ENCODE data around the gene SCPEP1.
"Not testable (repeated sequence)": the region's sequence is repeated elsewhere in the genome, so short reads cannot be mapped to it uniquely, and the experiment has no call there.

SCPEP1 gene

DNA sequence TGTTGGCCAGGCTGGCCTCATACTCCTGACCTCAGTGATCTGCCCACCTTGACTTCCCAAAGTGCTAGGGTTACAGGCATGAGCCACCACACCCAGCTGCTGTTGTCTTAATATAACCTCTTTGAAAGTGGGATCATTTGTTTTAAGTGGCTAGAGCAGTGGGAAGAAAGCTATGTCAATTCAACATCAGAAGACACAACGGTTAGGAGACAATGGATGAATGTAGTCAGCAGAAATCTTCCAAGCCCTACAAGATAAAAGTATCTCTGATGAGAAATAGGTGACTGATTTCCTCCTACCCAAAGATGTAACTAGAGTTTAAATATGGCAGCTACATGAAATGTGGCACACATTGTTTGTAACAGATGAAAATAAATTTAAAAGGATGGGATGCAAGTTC is 44.1 kb upstream of the SCPEP1 start:
- H3K36me3 ChIP-seq (ENCODE audit: control insufficient read depth, insufficient read depth, low read length): peaks cover 5% of the 10 kb centered on the region
- H3K4me3 ChIP-seq (replicated peaks; ENCODE audit: low read depth, low read length): no peak overlapping the region
- no peaks in the 10 kb centered on the region for H3K27me3 ChIP-seq (replicated peaks; ENCODE audit: control insufficient read depth, insufficient read depth, low read length)
- no peak for DNase-seq (ENCODE audit: extremely low read depth, insufficient read length)
- TF ChIP-seq, protein P1, sequence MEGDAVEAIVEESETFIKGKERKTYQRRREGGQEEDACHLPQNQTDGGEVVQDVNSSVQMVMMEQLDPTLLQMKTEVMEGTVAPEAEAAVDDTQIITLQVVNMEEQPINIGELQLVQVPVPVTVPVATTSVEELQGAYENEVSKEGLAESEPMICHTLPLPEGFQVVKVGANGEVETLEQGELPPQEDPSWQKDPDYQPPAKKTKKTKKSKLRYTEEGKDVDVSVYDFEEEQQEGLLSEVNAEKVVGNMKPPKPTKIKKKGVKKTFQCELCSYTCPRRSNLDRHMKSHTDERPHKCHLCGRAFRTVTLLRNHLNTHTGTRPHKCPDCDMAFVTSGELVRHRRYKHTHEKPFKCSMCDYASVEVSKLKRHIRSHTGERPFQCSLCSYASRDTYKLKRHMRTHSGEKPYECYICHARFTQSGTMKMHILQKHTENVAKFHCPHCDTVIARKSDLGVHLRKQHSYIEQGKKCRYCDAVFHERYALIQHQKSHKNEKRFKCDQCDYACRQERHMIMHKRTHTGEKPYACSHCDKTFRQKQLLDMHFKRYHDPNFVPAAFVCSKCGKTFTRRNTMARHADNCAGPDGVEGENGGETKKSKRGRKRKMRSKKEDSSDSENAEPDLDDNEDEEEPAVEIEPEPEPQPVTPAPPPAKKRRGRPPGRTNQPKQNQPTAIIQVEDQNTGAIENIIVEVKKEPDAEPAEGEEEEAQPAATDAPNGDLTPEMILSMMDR (IDR thresholded peaks at IDR 0.05; ENCODE audit: insufficient read depth, low read length, poor library complexity, severe bottlenecking): no peak

DNA sequence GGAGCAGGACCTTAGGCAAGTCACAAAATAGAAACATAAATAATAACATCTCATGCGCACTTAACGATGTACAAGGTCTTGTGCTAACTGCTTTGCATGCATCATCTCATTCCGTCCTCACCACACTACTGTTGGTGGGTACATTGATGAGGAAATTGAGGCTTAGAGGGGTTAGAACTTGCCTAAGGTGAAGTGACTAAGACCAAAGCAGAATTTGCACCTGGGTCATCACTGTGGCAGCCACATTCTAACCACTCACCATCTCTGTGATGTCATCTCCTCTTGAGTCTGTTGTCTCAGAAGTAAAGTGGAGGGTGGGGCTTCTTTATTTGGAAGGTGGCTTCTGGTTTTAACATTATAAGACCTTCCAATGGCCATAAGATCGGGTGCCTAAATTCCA is 43.7 kb upstream of the SCPEP1 start:
- H3K4me3 ChIP-seq (replicated peaks; ENCODE audit: low read depth, low read length): no peak overlapping the region
- TF ChIP-seq, protein P1 (IDR thresholded peaks at IDR 0.05; ENCODE audit: insufficient read depth, low read length, poor library complexity, severe bottlenecking): no peak
- H3K36me3 ChIP-seq (ENCODE audit: control insufficient read depth, insufficient read depth, low read length): peaks cover 5% of the 10 kb centered on the region
- no peaks in the 10 kb centered on the region for H3K27me3 ChIP-seq (replicated peaks; ENCODE audit: control insufficient read depth, insufficient read depth, low read length)
- DNase-seq (ENCODE audit: extremely low read depth, insufficient read length): no peak

DNA sequence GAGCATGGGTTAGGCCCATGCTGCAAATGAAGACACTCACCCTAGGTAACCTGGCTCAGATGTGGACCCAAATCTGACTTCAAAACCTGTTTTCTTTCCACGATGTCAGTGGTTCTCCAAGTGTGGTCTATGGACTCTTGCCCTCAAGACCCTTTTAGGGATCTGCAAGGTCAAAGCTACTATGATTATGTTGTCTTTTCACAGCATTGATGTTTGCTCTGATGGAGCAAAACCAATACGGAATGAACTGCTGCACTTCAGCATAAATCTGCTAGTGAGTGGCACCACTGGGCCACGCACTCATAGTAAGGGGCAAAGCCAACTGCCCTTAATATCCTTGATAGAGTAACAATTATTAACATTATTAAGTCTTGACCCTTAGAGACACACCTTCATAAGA is 42.5 kb upstream of the SCPEP1 start:
- H3K36me3 ChIP-seq (ENCODE audit: control insufficient read depth, insufficient read depth, low read length): peaks cover 5% of the 10 kb centered on the region

DNA sequence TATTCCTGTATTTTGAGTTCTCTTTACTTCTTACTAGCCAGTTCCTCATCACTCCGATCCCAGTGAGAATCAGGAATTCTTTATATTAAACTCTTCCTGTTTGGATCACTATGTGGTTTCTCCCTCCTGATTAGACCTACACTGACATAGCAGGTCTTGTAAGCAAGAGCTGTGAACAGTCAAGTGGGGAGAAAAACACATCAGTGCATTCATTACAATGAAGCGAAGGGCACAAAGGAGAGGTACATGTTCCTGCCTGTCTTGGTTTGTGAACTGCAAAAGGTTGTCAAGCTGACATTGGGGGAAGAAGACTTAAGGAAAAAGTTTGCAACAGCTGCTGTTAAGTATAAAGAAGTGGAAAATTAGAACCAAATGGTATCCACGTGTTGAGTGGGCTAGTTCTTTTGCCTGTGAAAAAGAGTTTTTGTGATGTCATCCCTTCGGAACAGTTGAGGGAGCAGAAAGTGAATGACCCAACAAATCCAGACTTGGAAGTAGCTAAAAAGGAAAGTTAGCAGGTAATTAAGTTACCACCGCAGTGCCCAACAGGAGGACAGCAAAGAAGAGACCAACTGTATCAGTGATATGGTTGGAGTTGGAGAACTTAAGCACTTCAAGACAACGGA is 41.1 kb upstream of the SCPEP1 start:
- Histone ChIP-seq H3K27me3 (replicated peaks; ENCODE audit: control insufficient read depth, insufficient read depth, low read length) (no peaks in the 10 kb centered on the region), H3K4me3 (replicated peaks; ENCODE audit: low read depth, low read length) (no peak overlapping the region), H3K36me3 (ENCODE audit: control insufficient read depth, insufficient read depth, low read length) (peaks cover 11% of the 10 kb centered on the region)
- TF ChIP-seq, protein P1 (IDR thresholded peaks at IDR 0.05; ENCODE audit: insufficient read depth, low read length, poor library complexity, severe bottlenecking): no peak
- no peak for DNase-seq (ENCODE audit: extremely low read depth, insufficient read length)

More for the DNA sequence above, 42.5 kb upstream of the SCPEP1 start:
- DNase-seq (ENCODE audit: extremely low read depth, insufficient read length): no peak
- TF ChIP-seq, protein P1 (IDR thresholded peaks at IDR 0.05; ENCODE audit: insufficient read depth, low read length, poor library complexity, severe bottlenecking): no peak
- Histone ChIP-seq H3K4me3 (replicated peaks; ENCODE audit: low read depth, low read length) (no peak overlapping the region), H3K27me3 (replicated peaks; ENCODE audit: control insufficient read depth, insufficient read depth, low read length) (no peaks in the 10 kb centered on the region)

DNA sequence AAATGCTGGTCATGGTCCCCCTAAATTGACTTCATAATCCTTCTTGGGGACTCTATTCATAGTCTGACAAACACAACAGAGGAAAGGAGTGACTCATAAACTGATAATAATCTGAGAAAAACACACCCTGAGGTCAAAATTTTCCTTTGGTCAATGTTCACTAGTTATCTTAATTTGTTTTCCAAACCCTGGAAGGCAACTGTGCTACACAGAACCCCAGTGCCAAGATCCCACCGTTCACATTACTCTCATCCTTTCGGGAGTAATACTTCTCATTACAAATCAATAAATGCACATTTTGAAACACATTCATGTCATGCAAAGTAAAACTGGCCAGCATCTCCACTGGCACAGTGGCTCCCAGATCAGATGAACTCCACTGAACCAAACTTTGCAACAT is 40.2 kb upstream of the SCPEP1 start:
- Histone ChIP-seq H3K36me3 (ENCODE audit: control insufficient read depth, insufficient read depth, low read length) (peaks cover 11% of the 10 kb centered on the region), H3K4me3 (replicated peaks; ENCODE audit: low read depth, low read length) (no peak overlapping the region), H3K27me3 (replicated peaks; ENCODE audit: control insufficient read depth, insufficient read depth, low read length) (no peaks in the 10 kb centered on the region)
- TF ChIP-seq, protein P1 (IDR thresholded peaks at IDR 0.05; ENCODE audit: insufficient read depth, low read length, poor library complexity, severe bottlenecking): no peak
- DNase-seq (ENCODE audit: extremely low read depth, insufficient read length): no peak

DNA sequence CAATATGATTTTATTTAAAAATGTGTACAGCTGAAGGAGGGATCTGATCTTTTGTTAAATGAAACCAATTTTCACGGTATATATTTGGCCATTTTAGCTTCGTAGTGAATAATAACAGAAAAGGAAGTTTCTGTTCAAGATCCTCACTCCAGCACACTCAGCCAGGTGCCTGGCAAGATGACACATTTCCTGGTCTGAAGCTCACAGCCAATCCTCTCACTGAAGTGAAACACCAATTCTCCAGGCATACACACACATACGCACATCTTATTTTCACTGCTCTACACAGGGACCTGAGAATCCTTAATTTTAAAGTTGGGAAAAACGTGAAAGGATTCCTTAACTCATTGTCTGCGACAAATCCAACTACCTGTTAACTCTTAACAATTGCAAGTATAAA is 39.7 kb upstream of the SCPEP1 start:
- not testable (repeated sequence) for DNase-seq (ENCODE audit: extremely low read depth, insufficient read length); H3K4me3 ChIP-seq (replicated peaks; ENCODE audit: low read depth, low read length); H3K27me3 ChIP-seq (replicated peaks; ENCODE audit: control insufficient read depth, insufficient read depth, low read length)
- H3K36me3 ChIP-seq (ENCODE audit: control insufficient read depth, insufficient read depth, low read length): peaks cover 11% of the 10 kb centered on the region

Measured in GM06990 (cell line).